GM23338 (cell line): ENCODE results near the gene IRF2. TPM values are rescaled to one million over a fixed set of nuclear protein-coding genes. Genes with fewer than 3 reads are reported as not detected.
"Not testable (repeated sequence)": the region's sequence is repeated elsewhere in the genome, so short reads cannot be mapped to it uniquely, and the experiment has no call there.

ENCODE experiments used
- ATAC-seq: fragments of 200-7000 bp; cut with Tn5 transposase; 3 replicates; pipeline ENCODE4 v1.9.1; 2020
- DNase-seq: peaks from one replicate; pipeline ENCODE4 v3.0.0-alpha.2; 2015; ENCODE audit warnings: low spot score
- H2AFZ ChIP-seq: fragments of 200-600 bp; sonication (generic); 2 replicates; pipeline ENCODE4 v1.8.0; 2016; ENCODE audit warnings: antibody characterized with exemption, mild to moderate bottlenecking, moderate library complexity
- H3F3A ChIP-seq: fragments of 200-600 bp; sonication (generic); replicated peaks from 2 replicates; pipeline ENCODE4 v1.8.0; 2017; ENCODE audit warnings: antibody characterized with exemption, mixed run types, low read depth
- H3K27ac ChIP-seq: fragments of 200-600 bp; sonication (generic); 2 replicates; pipeline ENCODE4 v1.6.1; 2016; ENCODE audit warnings: low read depth
- H3K27me3 ChIP-seq: fragments of 200-600 bp; sonication (generic); 2 replicates; pipeline ENCODE4 v1.8.0; 2016; ENCODE audit warnings: mild to moderate bottlenecking, mixed run types, moderate library complexity; ENCODE audit not compliant: insufficient read depth
- H3K36me3 ChIP-seq: fragments of 200-600 bp; sonication (generic); 2 replicates; pipeline ENCODE4 v1.8.0; 2016; ENCODE audit warnings: mild to moderate bottlenecking; ENCODE audit not compliant: insufficient read depth
- H3K4me1 ChIP-seq: fragments of 200-600 bp; sonication (generic); 2 replicates; pipeline ENCODE4 v1.8.0; 2016; ENCODE audit warnings: mild to moderate bottlenecking, moderate library complexity; ENCODE audit not compliant: insufficient read depth
- H3K4me2 ChIP-seq: fragments of 200-600 bp; sonication (generic); 2 replicates; pipeline ENCODE4 v1.7.1; 2017; ENCODE audit warnings: mixed run types
- H3K4me3 ChIP-seq: fragments of 200-600 bp; sonication (generic); 2 replicates; pipeline ENCODE4 v1.6.1; 2016; ENCODE audit warnings: mixed run types
- H3K79me2 ChIP-seq: fragments of 200-600 bp; sonication (generic); replicated peaks from 2 replicates; pipeline ENCODE4 v1.8.0; 2017; ENCODE audit warnings: mild to moderate bottlenecking; ENCODE audit not compliant: insufficient read depth
- H3K9me2 ChIP-seq: fragments of 200-600 bp; sonication (generic); 2 replicates; pipeline ENCODE4 v1.8.0; 2017; ENCODE audit not compliant: insufficient read depth
- H4K20me1 ChIP-seq: fragments of 200-600 bp; sonication (generic); replicated peaks from 2 replicates; pipeline ENCODE4 v1.8.0; 2017; ENCODE audit warnings: mild to moderate bottlenecking; ENCODE audit not compliant: insufficient read depth
- H3K27ac Mint-ChIP-seq: 2 replicates; pipeline ENCODE4 v1.8.0; 2020; ENCODE audit warnings: inconsistent platforms, mild to moderate bottlenecking, moderate library complexity, mixed read lengths
- H3K27me3 Mint-ChIP-seq: 3 replicates; pipeline ENCODE4 v1.8.0; 2022; ENCODE audit warnings: low read depth, mild to moderate bottlenecking, moderate library complexity, mixed read lengths, inconsistent platforms; ENCODE audit not compliant: insufficient read depth, poor library complexity
- H3K36me3 Mint-ChIP-seq: 3 replicates; pipeline ENCODE4 v1.8.0; 2021; ENCODE audit warnings: low read depth, mild to moderate bottlenecking, inconsistent platforms, moderate library complexity, mixed read lengths
- H3K4me1 Mint-ChIP-seq: 3 replicates; pipeline ENCODE4 v1.8.0; 2020; ENCODE audit warnings: mild to moderate bottlenecking, inconsistent platforms, mixed read lengths
- H3K4me3 Mint-ChIP-seq: 3 replicates; pipeline ENCODE4 v1.8.0; 2021; ENCODE audit warnings: moderate library complexity, mild to moderate bottlenecking, inconsistent platforms, mixed read lengths
- H3K9me3 Mint-ChIP-seq: 3 replicates; pipeline ENCODE4 v1.8.0; 2020; ENCODE audit warnings: moderate library complexity, mild to moderate bottlenecking, inconsistent platforms, mixed read lengths
- CREB1 ChIP-seq: fragments of 250-450 bp; sonication (Bioruptor Pico); IDR thresholded peaks from 2 replicates; pipeline ENCODE4 v1.5.0; 2020; ENCODE audit warnings: low read depth, mild to moderate bottlenecking, moderate library complexity
- CTCF ChIP-seq, 2 experiments: fragments of 200-600 bp in 1 of 2; sonication (generic) in 1 of 2; conservative IDR thresholded peaks; 2 replicates each; pipeline versions ENCODE4 v1.5.1 to v1.6.1; 2016 to 2017; ENCODE audit warnings: antibody characterized with exemption in 2 of 2, low read depth in 2 of 2, mild to moderate bottlenecking in 2 of 2, moderate library complexity in 1 of 2
- ETS1 ChIP-seq: IDR thresholded peaks from 2 replicates; pipeline ENCODE4 v1.6.1; 2016; ENCODE audit warnings: antibody characterized with exemption
- JUNB ChIP-seq: IDR thresholded peaks from one replicate; pipeline ENCODE4 v1.6.1; 2016; ENCODE audit warnings: antibody characterized with exemption; ENCODE audit not compliant: unreplicated experiment
- NANOG ChIP-seq: IDR thresholded peaks from 2 replicates; pipeline ENCODE4 v1.6.1; 2016; ENCODE audit warnings: antibody characterized with exemption, borderline replicate concordance
- REST ChIP-seq: IDR thresholded peaks from one replicate; pipeline ENCODE4 v1.6.1; 2018; ENCODE audit warnings: antibody characterized with exemption; ENCODE audit not compliant: unreplicated experiment
- STAT1 ChIP-seq: IDR thresholded peaks from one replicate; pipeline ENCODE4 v1.6.1; 2016; ENCODE audit warnings: antibody characterized with exemption; ENCODE audit not compliant: unreplicated experiment
- ZNF114 ChIP-seq: fragments of 250-450 bp; sonication (Bioruptor Pico); IDR thresholded peaks from 2 replicates; pipeline ENCODE4 v1.5.0; 2020; ENCODE audit warnings: mild to moderate bottlenecking, moderate library complexity
- ZNF331 ChIP-seq: fragments of 250-450 bp; sonication (Bioruptor Pico); IDR thresholded peaks from 2 replicates; pipeline ENCODE4 v1.5.0; 2020; ENCODE audit warnings: low read depth, mild to moderate bottlenecking, moderate library complexity
- polyA plus RNA-seq: library from polyadenylated mRNA; unstranded; fragments of >200 nt; fragmentation: Nextera tagmentation; extraction: Ambion mirVana; gene quantifications from 2 replicates; pipeline ENCODE4 v1.2.1, GENCODE V29; 2016
- total RNA-seq: library from RNA; depleted of rRNA; stranded (reverse); fragments of >200 nt; shearing (Covaris generic); gene quantifications from 2 replicates; pipeline ENCODE4 v1.2.3, GENCODE V29; 2014
- TF ChIP-seq, protein P1 (sequence below): fragments of 250-450 bp; sonication (Bioruptor Pico); IDR thresholded peaks from 2 replicates; pipeline ENCODE4 v1.5.0; 2020; ENCODE audit warnings: mild to moderate bottlenecking, moderate library complexity

IRF2 gene
- total and polyA plus RNA-seq, 2 experiments from 2014 or later = 14.7 to 15.0 TPM

DNA sequence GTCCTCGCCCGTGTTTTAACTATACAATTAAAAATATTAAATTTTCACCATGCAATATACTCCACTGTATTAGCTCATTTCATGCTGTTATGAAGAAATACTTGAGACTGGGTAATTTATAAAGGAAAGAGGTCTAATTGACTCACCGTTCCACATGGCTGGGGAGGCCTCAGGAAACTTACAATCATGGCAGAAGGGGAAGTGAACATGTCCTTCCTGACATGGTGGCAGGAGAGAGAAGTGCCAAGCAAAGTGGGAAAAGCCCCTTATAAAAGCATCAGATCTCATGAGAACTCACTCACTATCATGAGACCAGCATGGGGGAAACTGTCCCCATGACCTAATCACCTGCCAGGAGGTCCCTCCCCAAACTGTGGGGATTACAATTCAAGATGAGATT lies 98.7 kb downstream of the IRF2 start:
- H2AFZ ChIP-seq, H3F3A ChIP-seq, H3K79me2 ChIP-seq, H3K4me3 ChIP-seq, DNase-seq, H3K36me3 ChIP-seq, H4K20me1 ChIP-seq, ATAC-seq, H3K9me2 ChIP-seq, H3K27me3 Mint-ChIP-seq, H3K27ac ChIP-seq, H3K4me1 Mint-ChIP-seq, H3K4me1 ChIP-seq, H3K27me3 ChIP-seq, H3K27ac Mint-ChIP-seq, H3K4me2 ChIP-seq, H3K36me3 Mint-ChIP-seq, H3K4me3 Mint-ChIP-seq: not testable (repeated sequence)
- H3K9me3 Mint-ChIP-seq = peaks cover 14% of the 10 kb centered on the region; the same call in 2 of the 3 replicates

DNA sequence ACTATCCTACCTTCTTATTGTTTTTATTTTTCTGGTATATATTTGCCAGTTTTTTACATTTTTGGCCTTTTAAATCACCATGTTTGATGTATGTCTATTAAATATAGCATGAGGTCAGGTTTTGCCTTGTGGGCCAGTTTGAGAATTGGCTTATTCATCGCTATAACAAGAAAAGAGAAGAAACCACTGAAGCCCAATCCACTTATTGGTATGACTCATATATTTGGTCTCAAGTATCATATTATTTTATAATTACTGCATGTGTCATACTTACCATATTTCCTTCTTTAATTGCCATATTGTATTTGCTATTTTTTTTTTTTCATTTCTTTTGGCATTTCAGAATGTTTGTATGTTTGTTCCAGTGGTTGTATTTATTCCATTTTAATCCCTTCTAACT lies 99.3 kb downstream of the IRF2 start:
- peaks cover 14% of the 10 kb centered on the region; the same call in 2 of the 3 replicates for H3K9me3 Mint-ChIP-seq
- H3K36me3 Mint-ChIP-seq = peaks cover 5% of the 10 kb centered on the region; the same call in 1 of the 3 replicates
- no peak overlapping the region for H3K27ac ChIP-seq
- H3K79me2 ChIP-seq = no peaks in the 10 kb centered on the region
- H3K4me1 ChIP-seq = no peaks in the 10 kb centered on the region
- H3K4me2 ChIP-seq = no peak overlapping the region
- H3K4me3 ChIP-seq = no peak overlapping the region
- no peak overlapping the region for H3K4me3 Mint-ChIP-seq
- ATAC-seq (no peak), DNase-seq (no peak)
- H4K20me1 ChIP-seq = no peaks in the 10 kb centered on the region
- no peaks in the 10 kb centered on the region for H3K36me3 ChIP-seq
- H3K9me2 ChIP-seq = no peaks in the 10 kb centered on the region
- H3K4me1 Mint-ChIP-seq = peaks cover 9% of the 10 kb centered on the region
- H3F3A ChIP-seq = no peaks in the 10 kb centered on the region
- H3K27ac Mint-ChIP-seq = no peak overlapping the region
- peaks cover 2% of the 10 kb centered on the region for H3K27me3 Mint-ChIP-seq
- H2AFZ ChIP-seq = no peak overlapping the region
- H3K27me3 ChIP-seq = no peaks in the 10 kb centered on the region
- TF ChIP-seq CREB1 (CRISPR knock-in tag) = no peak
- no peak for TF ChIP-seq ETS1
- no peak for TF ChIP-seq STAT1
- no peak for TF ChIP-seq NANOG
- no peak for TF ChIP-seq ZNF331 (CRISPR knock-in tag)
- TF ChIP-seq CTCF (conservative IDR thresholded peaks at IDR 0.05; ENCODE audit: low read depth in 2 of 2) = no peak
- no peak for TF ChIP-seq REST
- no peak for TF ChIP-seq JUNB
- TF ChIP-seq, protein P1, sequence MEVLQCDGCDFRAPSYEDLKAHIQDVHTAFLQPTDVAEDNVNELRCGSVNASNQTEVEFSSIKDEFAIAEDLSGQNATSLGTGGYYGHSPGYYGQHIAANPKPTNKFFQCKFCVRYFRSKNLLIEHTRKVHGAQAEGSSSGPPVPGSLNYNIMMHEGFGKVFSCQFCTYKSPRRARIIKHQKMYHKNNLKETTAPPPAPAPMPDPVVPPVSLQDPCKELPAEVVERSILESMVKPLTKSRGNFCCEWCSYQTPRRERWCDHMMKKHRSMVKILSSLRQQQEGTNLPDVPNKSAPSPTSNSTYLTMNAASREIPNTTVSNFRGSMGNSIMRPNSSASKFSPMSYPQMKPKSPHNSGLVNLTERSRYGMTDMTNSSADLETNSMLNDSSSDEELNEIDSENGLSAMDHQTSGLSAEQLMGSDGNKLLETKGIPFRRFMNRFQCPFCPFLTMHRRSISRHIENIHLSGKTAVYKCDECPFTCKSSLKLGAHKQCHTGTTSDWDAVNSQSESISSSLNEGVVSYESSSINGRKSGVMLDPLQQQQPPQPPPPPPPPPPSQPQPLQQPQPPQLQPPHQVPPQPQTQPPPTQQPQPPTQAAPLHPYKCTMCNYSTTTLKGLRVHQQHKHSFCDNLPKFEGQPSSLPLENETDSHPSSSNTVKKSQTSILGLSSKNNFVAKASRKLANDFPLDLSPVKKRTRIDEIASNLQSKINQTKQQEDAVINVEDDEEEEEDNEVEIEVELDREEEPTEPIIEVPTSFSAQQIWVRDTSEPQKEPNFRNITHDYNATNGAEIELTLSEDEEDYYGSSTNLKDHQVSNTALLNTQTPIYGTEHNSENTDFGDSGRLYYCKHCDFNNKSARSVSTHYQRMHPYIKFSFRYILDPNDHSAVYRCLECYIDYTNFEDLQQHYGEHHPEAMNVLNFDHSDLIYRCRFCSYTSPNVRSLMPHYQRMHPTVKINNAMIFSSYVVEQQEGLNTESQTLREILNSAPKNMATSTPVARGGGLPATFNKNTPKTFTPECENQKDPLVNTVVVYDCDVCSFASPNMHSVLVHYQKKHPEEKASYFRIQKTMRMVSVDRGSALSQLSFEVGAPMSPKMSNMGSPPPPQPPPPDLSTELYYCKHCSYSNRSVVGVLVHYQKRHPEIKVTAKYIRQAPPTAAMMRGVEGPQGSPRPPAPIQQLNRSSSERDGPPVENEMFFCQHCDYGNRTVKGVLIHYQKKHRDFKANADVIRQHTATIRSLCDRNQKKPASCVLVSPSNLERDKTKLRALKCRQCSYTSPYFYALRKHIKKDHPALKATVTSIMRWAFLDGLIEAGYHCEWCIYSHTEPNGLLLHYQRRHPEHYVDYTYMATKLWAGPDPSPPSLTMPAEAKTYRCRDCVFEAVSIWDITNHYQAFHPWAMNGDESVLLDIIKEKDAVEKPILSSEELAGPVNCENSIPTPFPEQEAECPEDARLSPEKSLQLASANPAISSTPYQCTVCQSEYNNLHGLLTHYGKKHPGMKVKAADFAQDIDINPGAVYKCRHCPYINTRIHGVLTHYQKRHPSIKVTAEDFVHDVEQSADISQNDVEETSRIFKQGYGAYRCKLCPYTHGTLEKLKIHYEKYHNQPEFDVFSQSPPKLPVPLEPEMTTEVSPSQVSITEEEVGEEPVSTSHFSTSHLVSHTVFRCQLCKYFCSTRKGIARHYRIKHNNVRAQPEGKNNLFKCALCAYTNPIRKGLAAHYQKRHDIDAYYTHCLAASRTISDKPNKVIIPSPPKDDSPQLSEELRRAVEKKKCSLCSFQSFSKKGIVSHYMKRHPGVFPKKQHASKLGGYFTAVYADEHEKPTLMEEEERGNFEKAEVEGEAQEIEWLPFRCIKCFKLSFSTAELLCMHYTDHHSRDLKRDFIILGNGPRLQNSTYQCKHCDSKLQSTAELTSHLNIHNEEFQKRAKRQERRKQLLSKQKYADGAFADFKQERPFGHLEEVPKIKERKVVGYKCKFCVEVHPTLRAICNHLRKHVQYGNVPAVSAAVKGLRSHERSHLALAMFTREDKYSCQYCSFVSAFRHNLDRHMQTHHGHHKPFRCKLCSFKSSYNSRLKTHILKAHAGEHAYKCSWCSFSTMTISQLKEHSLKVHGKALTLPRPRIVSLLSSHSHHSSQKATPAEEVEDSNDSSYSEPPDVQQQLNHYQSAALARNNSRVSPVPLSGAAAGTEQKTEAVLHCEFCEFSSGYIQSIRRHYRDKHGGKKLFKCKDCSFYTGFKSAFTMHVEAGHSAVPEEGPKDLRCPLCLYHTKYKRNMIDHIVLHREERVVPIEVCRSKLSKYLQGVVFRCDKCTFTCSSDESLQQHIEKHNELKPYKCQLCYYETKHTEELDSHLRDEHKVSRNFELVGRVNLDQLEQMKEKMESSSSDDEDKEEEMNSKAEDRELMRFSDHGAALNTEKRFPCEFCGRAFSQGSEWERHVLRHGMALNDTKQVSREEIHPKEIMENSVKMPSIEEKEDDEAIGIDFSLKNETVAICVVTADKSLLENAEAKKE (CRISPR knock-in tag) = no peak
- no peak for TF ChIP-seq ZNF114 (CRISPR knock-in tag)
